Stomach (tissue), 9 donors: ENCODE data around the gene KLC3. TPM values are rescaled to one million over a fixed set of nuclear protein-coding genes. Genes with fewer than 3 reads are reported as not detected.
"Not testable (repeated sequence)": the region's sequence is repeated elsewhere in the genome, so short reads cannot be mapped to it uniquely, and the experiment has no call there.

Source experiments
- DNase-seq, 2 donors: peaks; one replicate each; pipeline versions ENCODE4 v3.0.0 to v3.0.0-alpha.2; 2013 to 2019
- H3K27ac ChIP-seq, 5 donors: fragments of 200-600 bp in 4 of 5; sonication (generic) in 4 of 5; one replicate each; pipeline ENCODE4 v1.5.1; 2013 to 2019; ENCODE audit warnings: mild to moderate bottlenecking in 1 of 5, moderate library complexity in 1 of 5
- H3K27me3 ChIP-seq, 3 donors: fragments of 200-600 bp; sonication (generic); one replicate each; pipeline ENCODE4 v1.5.1; 2017 to 2019; ENCODE audit warnings: mixed run types in 1 of 3
- H3K36me3 ChIP-seq, 4 donors: fragments of 200-600 bp; sonication (generic); 1 replicate in 3 of 4; 2 replicates in 1 of 4; pipeline ENCODE4 v1.5.1; 2016 to 2019
- H3K4me1 ChIP-seq, 4 donors: fragments of 200-600 bp; sonication (generic); one replicate each; pipeline ENCODE4 v1.5.1; 2016 to 2019
- H3K4me3 ChIP-seq, 4 donors: fragments of 200-600 bp; sonication (generic) in 3 of 4; one replicate each; pipeline ENCODE4 v1.5.1; 2016 to 2019; ENCODE audit warnings: mild to moderate bottlenecking in 1 of 4
- H3K9me3 ChIP-seq, 4 donors: fragments of 200-600 bp; sonication (generic); one replicate each; pipeline ENCODE4 v1.5.1; 2016 to 2019
- EP300 ChIP-seq: sonication (generic); formaldehyde crosslinking; IDR thresholded peaks from one replicate; pipeline ENCODE4 v1.6.1; 2017; ENCODE audit warnings: antibody characterized with exemption
- POLR2A ChIP-seq, 4 donors: fragments of 450-650 bp; IDR thresholded peaks; one replicate each; pipeline ENCODE4 v1.6.1; 2016; ENCODE audit warnings: antibody characterized with exemption in 4 of 4, control low read depth in 2 of 4, mild to moderate bottlenecking in 1 of 4, moderate library complexity in 1 of 4
- POLR2AphosphoS5 ChIP-seq, 3 donors: sonication (generic); formaldehyde crosslinking; IDR thresholded peaks; one replicate each; pipeline ENCODE4 v1.6.1; 2016; ENCODE audit warnings: antibody characterized with exemption in 3 of 3
- WGBS, 5 donors: extraction: QIAGEN DNeasy Blood & Tissue Kit in 3 of 5; methylation state at CpG; one replicate each; pipeline versions ENCODE4 v1.1.5 to v1.1.7; 2013 to 2018; 5-methylcytosine and 5-hydroxymethylcytosine counted together
- intact Hi-C: fragments of 100-400 bp; cut with DNase I; formaldehyde crosslinking; loops from one replicate; pipeline ENCODE4 v1.15.1; 2023; ENCODE audit warnings: low total_unique reads
- polyA plus RNA-seq, 3 donors: library from polyadenylated mRNA; stranded (reverse); fragments of 200-250 nt; gene quantifications; one replicate each; pipeline ENCODE4 v1.2.3, GENCODE V29; 2013
- total RNA-seq, 5 donors: library from RNA; depleted of rRNA; stranded (reverse); fragments of >200 nt; gene quantifications; one replicate each; pipeline versions ENCODE4 v1.1.0 to v1.2.3, GENCODE V29; 2014 to 2016
- TF ChIP-seq, protein P1 (sequence below), 7 experiments: fragments of 450-650 bp in 4 of 7; fragments of 200-600 bp in 3 of 7; sonication (generic) in 3 of 7; IDR thresholded peaks; one replicate each; pipeline ENCODE4 v1.5.1; 2016 to 2019; ENCODE audit warnings: antibody characterized with exemption in 7 of 7, control low read depth in 2 of 7, mild to moderate bottlenecking in 1 of 7
- donor health status: healthy with polysubstance abuse.
- donor health status: Bipolar disorder and iron deficiency.
- donor health status: healthy.

KLC3 gene
- total and polyA plus RNA-seq, 8 donors, result 0.61 to 7.0 (median 0.99) TPM; not detected in 4

DNA sequence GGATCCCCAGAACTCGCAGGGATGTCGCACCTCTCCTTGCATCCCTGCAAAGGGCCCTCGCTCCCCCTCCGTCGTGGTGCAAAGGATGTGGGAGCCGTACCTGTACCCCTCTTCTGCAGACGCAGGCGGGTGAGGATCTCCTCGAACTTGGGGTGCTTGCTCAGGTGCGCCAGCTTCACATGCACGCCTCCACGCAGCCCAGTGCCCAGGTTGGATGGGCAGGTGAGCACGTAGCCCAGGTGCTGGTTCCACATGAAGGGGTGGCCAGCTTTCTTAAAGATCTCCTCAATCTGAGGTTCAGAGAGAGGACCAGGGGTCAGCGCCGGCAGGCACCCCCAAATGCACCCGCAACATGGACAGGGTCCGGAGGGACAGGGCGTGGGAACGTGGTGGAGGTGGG, 33.2 kb upstream of the KLC3 start:
- intact Hi-C loops, result no loop called here
- Histone ChIP-seq H3K27me3 (peaks cover 0 to 21% (median 0%) of the 10 kb centered on the region in 3 donors), H3K27ac (no peak overlapping the region), H3K9me3 (no peaks in the 10 kb centered on the region), H3K4me1 (peaks cover 0 to 8% (median 0%) of the 10 kb centered on the region in 4 donors), H3K4me3 (no peak overlapping the region), H3K36me3 (peaks cover 0 to 9% (median 7%) of the 10 kb centered on the region in 4 donors)
- DNase-seq, result no peak
- TF ChIP-seq POLR2AphosphoS5 (IDR thresholded peaks at IDR 0.05) (no peak), EP300 (no peak), POLR2A (IDR thresholded peaks at IDR 0.05) (no peak)
- TF ChIP-seq, protein P1, sequence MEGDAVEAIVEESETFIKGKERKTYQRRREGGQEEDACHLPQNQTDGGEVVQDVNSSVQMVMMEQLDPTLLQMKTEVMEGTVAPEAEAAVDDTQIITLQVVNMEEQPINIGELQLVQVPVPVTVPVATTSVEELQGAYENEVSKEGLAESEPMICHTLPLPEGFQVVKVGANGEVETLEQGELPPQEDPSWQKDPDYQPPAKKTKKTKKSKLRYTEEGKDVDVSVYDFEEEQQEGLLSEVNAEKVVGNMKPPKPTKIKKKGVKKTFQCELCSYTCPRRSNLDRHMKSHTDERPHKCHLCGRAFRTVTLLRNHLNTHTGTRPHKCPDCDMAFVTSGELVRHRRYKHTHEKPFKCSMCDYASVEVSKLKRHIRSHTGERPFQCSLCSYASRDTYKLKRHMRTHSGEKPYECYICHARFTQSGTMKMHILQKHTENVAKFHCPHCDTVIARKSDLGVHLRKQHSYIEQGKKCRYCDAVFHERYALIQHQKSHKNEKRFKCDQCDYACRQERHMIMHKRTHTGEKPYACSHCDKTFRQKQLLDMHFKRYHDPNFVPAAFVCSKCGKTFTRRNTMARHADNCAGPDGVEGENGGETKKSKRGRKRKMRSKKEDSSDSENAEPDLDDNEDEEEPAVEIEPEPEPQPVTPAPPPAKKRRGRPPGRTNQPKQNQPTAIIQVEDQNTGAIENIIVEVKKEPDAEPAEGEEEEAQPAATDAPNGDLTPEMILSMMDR (IDR thresholded peaks at IDR 0.05), result no peak
- WGBS, 5 donors, result 84 to 93% (median 90%) methylated on average over 14 to 19 of the region's 19 CpGs

DNA sequence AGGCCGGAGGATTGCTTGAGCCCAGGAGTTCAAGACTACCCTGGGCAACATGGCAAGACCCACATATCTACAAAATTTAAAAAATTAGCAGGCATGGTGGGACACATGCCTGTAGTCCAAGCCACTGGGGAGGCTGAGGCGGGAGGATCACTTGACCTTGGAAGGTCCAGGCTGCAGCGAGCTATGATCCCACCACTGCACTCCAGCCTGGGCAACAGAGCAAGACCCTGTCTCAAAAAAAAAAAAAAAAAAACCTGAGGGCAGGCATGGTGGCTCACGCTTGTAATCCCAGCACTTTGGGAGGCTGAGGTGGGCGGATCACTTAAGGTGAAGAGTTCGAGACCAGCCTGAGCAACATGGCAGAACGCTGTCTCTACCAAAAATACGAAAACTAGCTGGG, 31.2 kb upstream of the KLC3 start:
- H3K36me3 ChIP-seq, DNase-seq, H3K4me3 ChIP-seq, H3K4me1 ChIP-seq, H3K27ac ChIP-seq, intact Hi-C loops, H3K9me3 ChIP-seq: not testable (repeated sequence)
- peaks cover 0 to 21% (median 0%) of the 10 kb centered on the region in 3 donors for H3K27me3 ChIP-seq
- WGBS, 5 donors, result 91 to 96% (median 96%) methylated on average over 8 of the region's 8 CpGs

DNA sequence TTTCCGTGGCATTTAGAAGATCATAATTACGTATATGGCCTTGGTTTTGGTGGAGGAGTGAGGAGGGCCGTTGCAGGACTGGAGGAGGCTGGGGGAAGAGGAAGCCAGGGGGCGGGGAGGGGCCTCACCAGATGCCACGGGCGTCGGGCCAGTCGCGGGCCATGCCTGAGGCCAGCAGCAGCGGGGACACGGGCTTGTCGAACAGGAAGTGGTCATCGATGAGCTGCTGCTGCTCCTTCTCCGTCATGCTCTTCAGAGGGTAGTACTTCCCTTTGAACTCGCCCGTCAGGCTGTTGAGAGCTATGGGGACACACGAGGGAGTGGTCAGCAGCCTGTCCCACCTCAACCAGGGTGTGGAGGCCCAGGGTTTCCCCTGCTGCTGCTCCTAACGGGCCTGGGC, 28.9 kb upstream of the KLC3 start:
- Histone ChIP-seq H3K27ac (no peak overlapping the region), H3K9me3 (no peaks in the 10 kb centered on the region), H3K4me3 (no peak overlapping the region), H3K27me3 (peaks cover 0 to 42% (median 8%) of the 10 kb centered on the region in 3 donors), H3K4me1 (no peaks in the 10 kb centered on the region), H3K36me3 (no peaks in the 10 kb centered on the region)
- intact Hi-C loops, result no loop called here
- peak in 1 of 2 donors; percentile 55 for DNase-seq
- TF ChIP-seq EP300 (no peak), POLR2AphosphoS5 (IDR thresholded peaks at IDR 0.05) (no peak), POLR2A (IDR thresholded peaks at IDR 0.05) (no peak)
- TF ChIP-seq, protein P1 (IDR thresholded peaks at IDR 0.05), result no peak
- WGBS, 5 donors, result 34 to 43% (median 40%) methylated on average over 9 to 18 of the region's 18 CpGs

DNA sequence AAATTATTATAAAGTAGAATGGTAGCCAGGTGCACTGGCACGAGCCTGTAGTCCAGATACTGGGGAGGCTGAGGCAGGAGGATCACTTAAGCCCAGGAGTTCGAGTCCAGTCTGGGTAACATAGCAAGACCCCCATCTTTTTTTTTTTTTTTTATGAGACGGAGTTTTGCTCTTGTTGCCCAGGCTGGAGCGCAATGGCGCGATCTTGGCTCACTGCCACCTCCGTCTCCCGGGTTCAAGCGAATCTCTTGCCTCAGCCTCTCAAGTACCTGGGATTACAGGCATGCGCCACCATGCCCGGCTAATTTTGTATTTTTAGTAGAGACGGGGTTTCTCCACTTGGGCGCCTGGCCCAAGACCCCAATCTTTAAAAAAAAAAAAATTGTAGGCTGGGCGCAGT, 28.3 kb upstream of the KLC3 start:
- H3K4me1 ChIP-seq, H3K27ac ChIP-seq, H3K4me3 ChIP-seq, H3K9me3 ChIP-seq, DNase-seq, intact Hi-C loops, H3K36me3 ChIP-seq: not testable (repeated sequence)
- H3K27me3 ChIP-seq, result peaks cover 0 to 43% (median 14%) of the 10 kb centered on the region in 3 donors
- WGBS, 5 donors, result 88 to 95% (median 91%) methylated on average over 14 of the region's 14 CpGs

DNA sequence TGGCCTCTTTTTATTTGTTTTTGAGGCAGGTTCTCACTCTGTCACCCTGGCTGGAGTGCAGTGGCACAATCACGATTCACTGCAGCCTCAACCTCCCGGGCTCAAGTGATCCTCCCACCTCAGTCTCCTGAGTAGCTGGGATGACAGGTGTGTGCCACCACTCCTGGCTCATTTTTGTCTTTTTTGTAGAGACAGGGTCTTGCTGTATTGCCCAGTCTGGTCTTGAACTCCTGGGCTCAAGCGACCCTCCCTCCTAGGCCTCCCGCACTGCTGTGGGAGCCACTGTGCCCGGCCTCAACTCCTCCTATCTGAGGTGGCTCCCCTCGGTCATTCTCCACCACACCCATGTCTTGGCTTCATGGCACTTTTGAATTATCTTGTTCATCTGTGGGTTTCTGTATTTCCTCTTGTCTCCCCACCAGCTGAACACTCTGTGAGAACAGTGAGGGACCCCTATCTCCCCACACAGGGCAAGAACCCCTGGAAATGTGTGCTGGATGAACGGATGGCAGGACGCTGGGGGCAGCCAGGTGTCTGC, 25.8 kb upstream of the KLC3 start:
- H3K36me3 ChIP-seq, result no peaks in the 10 kb centered on the region
- H3K4me1 ChIP-seq, result no peaks in the 10 kb centered on the region
- H3K9me3 ChIP-seq, result no peaks in the 10 kb centered on the region
- intact Hi-C loops, result no loop called here
- TF ChIP-seq EP300 (no peak), POLR2A (IDR thresholded peaks at IDR 0.05) (no peak), POLR2AphosphoS5 (IDR thresholded peaks at IDR 0.05) (no peak)
- TF ChIP-seq, protein P1 (IDR thresholded peaks at IDR 0.05), result no peak
- H3K27ac ChIP-seq, result no peak overlapping the region
- H3K27me3 ChIP-seq, result peaks cover 0 to 53% (median 14%) of the 10 kb centered on the region in 3 donors
- H3K4me3 ChIP-seq, result no peak overlapping the region
- WGBS, 5 donors, result 55 to 73% (median 68%) methylated on average over 7 to 8 of the region's 8 CpGs
- DNase-seq, result no peak
